OCI-LY7 (cell line): ENCODE data around the gene SRGN. TPM values are rescaled to one million over a fixed set of nuclear protein-coding genes. Genes with fewer than 3 reads are reported as not detected.
A peak's percentile ranks its signal among the peaks of the same experiment; 100 is the strongest.

Experiments used
- BruUV-seq: library from RNA; stranded (reverse); fragments of 400-500 nt; replicated peaks from 2 replicates; lab custom pipeline; 2021; lab: Mats Ljungman, UMichigan
- CTCF ChIA-PET: fragments of 300-600 bp; sonication (Branson Sonifier 250); formaldehyde crosslinking; loops from one replicate; lab custom pipeline; 2022; ENCODE audit warnings: antibody characterized with exemption; ENCODE audit not compliant: unreplicated experiment; lab: Charles Lee
- POLR2A ChIA-PET: fragments of 300-600 bp; sonication (Branson Sonifier 250); formaldehyde crosslinking; loops from one replicate; lab custom pipeline; 2022; ENCODE audit warnings: antibody characterized with exemption; lab: Charles Lee
- DNase-seq: peaks from one replicate; pipeline ENCODE4 v3.0.0-alpha.2; 2015; ENCODE audit warnings: low spot score
- H2AFZ ChIP-seq: fragments of 200-600 bp; sonication (generic), shearing (Covaris generic); 2 replicates; pipeline ENCODE4 v1.6.1; 2014; ENCODE audit warnings: mild to moderate bottlenecking, antibody characterized with exemption, low read length, moderate library complexity
- H3K27ac ChIP-seq: fragments of 200-600 bp; sonication (generic); 2 replicates; pipeline ENCODE4 v1.5.1; 2014; ENCODE audit warnings: mixed run types, low read depth, mild to moderate bottlenecking, moderate library complexity, low read length, inconsistent platforms; ENCODE audit not compliant: poor library complexity, severe bottlenecking
- H3K36me3 ChIP-seq: fragments of 200-600 bp; sonication (generic); 2 replicates; pipeline ENCODE4 v1.6.1; 2014; ENCODE audit warnings: mild to moderate bottlenecking, antibody characterized with exemption, low read length, moderate library complexity, mixed read lengths; ENCODE audit not compliant: insufficient read depth
- H3K4me1 ChIP-seq: fragments of 200-600 bp; sonication (generic); 2 replicates; pipeline ENCODE4 v1.5.1; 2014; ENCODE audit warnings: mild to moderate bottlenecking, low read length; ENCODE audit not compliant: insufficient read depth, poor library complexity, severe bottlenecking
- H3K4me2 ChIP-seq: fragments of 200-600 bp; sonication (generic); 2 replicates; pipeline ENCODE4 v1.6.1; 2014; ENCODE audit warnings: mild to moderate bottlenecking, low read length
- H3K4me3 ChIP-seq: fragments of 200-600 bp; sonication (generic); 2 replicates; pipeline ENCODE4 v1.5.1; 2014; ENCODE audit warnings: mild to moderate bottlenecking, low read depth, low read length; ENCODE audit not compliant: poor library complexity, severe bottlenecking
- H3K79me2 ChIP-seq: fragments of 200-600 bp; sonication (generic); 2 replicates; pipeline ENCODE4 v1.6.1; 2016; ENCODE audit warnings: low read depth, mild to moderate bottlenecking, low read length, moderate library complexity, mixed read lengths; ENCODE audit not compliant: insufficient read depth
- H3K9me2 ChIP-seq: fragments of 200-600 bp; sonication (generic); 2 replicates; pipeline ENCODE4 v1.6.1; 2016; ENCODE audit warnings: mild to moderate bottlenecking, low read length, mixed read lengths; ENCODE audit not compliant: insufficient read depth
- H3K9me3 ChIP-seq: fragments of 200-600 bp; sonication (generic); 2 replicates; pipeline ENCODE4 v1.6.1; 2014; ENCODE audit warnings: mild to moderate bottlenecking, mixed run types, low read length, mixed read lengths
- H4K20me1 ChIP-seq: fragments of 200-600 bp; sonication (generic); 2 replicates; pipeline ENCODE4 v1.6.1; 2014; ENCODE audit warnings: mild to moderate bottlenecking, antibody characterized with exemption, low read length, moderate library complexity, mixed read lengths; ENCODE audit not compliant: insufficient read depth
- CTCF ChIP-seq: fragments of 200-600 bp; sonication (generic); conservative IDR thresholded peaks from 2 replicates; pipeline ENCODE4 v1.5.1; 2014; ENCODE audit warnings: mild to moderate bottlenecking, antibody characterized with exemption, low read length, moderate library complexity, mixed read lengths
- EZH2phosphoT487 ChIP-seq: fragments of 200-600 bp; sonication (generic); IDR thresholded peaks from 2 replicates; pipeline ENCODE4 v1.6.1; 2018; ENCODE audit warnings: low read depth, borderline replicate concordance, mild to moderate bottlenecking, mixed run types, antibody characterized with exemption, low read length, moderate library complexity, mixed read lengths
- intact Hi-C: fragments of 100-400 bp; cut with micrococcal nuclease; formaldehyde crosslinking; loops from one replicate; pipeline ENCODE4 v1.10.0; 2022; ENCODE audit not compliant: unreplicated experiment
- total RNA-seq, 2 experiments: library from RNA; depleted of rRNA in 1 of 2; stranded (reverse); fragments of >200 nt in 1 of 2; shearing (Covaris generic) in 1 of 2; gene quantifications; 2 replicates each; pipeline ENCODE4 v1.2.3, GENCODE V29; 2014 to 2022

SRGN gene
- total RNA-seq, 2 experiments from 2014 or later, result 5.8 to 16.3 TPM

GRCh38 chr10:69123306-69123746 is 35.4 kb downstream of the SRGN start:
- peak overlapping the region; percentile 88 for H3K4me3 ChIP-seq
- H3K9me3 ChIP-seq, result no peaks in the 10 kb centered on the region
- peaks cover 9% of the 10 kb centered on the region; the same call in 1 of the 2 replicates for H4K20me1 ChIP-seq
- CTCF ChIA-PET, result no interaction called here
- intact Hi-C loops, result no loop called here
- TF ChIP-seq EZH2phosphoT487 (no peak), CTCF (peak; percentile 66)
- POLR2A ChIA-PET, result interaction anchor here (0.6 kb wide), 1 partner anchor 142 kb away, joined by 4 read pairs; no protein-coding TSS in a partner anchor
- peak overlapping the region; percentile 64 for H3K27ac ChIP-seq
- H3K4me1 ChIP-seq, result peaks cover 15% of the 10 kb centered on the region
- no peaks in the 10 kb centered on the region for H3K36me3 ChIP-seq
- BruUV-seq, result TSS peak; percentile 99
- no peak for DNase-seq
- H3K4me2 ChIP-seq, result peak overlapping the region; percentile 81
- H3K79me2 ChIP-seq, result peaks cover 35% of the 10 kb centered on the region
- no peaks in the 10 kb centered on the region for H3K9me2 ChIP-seq
- H2AFZ ChIP-seq, result peak overlapping the region; percentile 86

GRCh38 chr10:69123747-69124562 is 36.1 kb downstream of the SRGN start, which contains the start of gene VPS26A:
TSS of gene VPS26A (plus strand) at chr10:69124178. CDS start at chr10:69124278, 100 bp downstream.
- no TSS peak for BruUV-seq
- Histone ChIP-seq H3K9me2 (no peaks in the 10 kb centered on the region), H4K20me1 (peaks cover 9% of the 10 kb centered on the region; the same call in 1 of the 2 replicates), H3K9me3 (no peaks in the 10 kb centered on the region), H2AFZ (peak within 1 kb of the TSS; percentile 86), H3K4me2 (peak within 1 kb of the TSS; percentile 81), H3K4me1 (peaks cover 15% of the 10 kb centered on the region), H3K4me3 (peak within 1 kb of the TSS; percentile 88), H3K27ac (peak within 1 kb of the TSS; percentile 64), H3K79me2 (peaks cover 40% of the 10 kb centered on the region), H3K36me3 (no peaks in the 10 kb centered on the region)
- ChIA-PET CTCF (no interaction called here), POLR2A (interaction anchor here (0.6 kb wide), 2 partner anchors 88 to 143 kb away, joined by 3 to 4 read pairs; no protein-coding TSS in a partner anchor)
- intact Hi-C loops, result no loop called here
- DNase-seq, result peak; percentile 97
- no peak for TF ChIP-seq CTCF
- no peak for TF ChIP-seq EZH2phosphoT487
